Thyroid gland (tissue), 4 donors: ENCODE measurements around the gene CNPY2. TPM values are rescaled to one million over a fixed set of nuclear protein-coding genes. Genes with fewer than 3 reads are reported as not detected.

Experiments used
- DNase-seq, 2 donors: peaks; one replicate each; pipeline ENCODE4 v3.0.0-alpha.2; 2019
- H3K27ac ChIP-seq, 3 donors: fragments of 200-600 bp; sonication (generic); 1 replicate in 2 of 3; 2 replicates in 1 of 3; pipeline ENCODE4 v1.5.1; 2016 to 2019; ENCODE audit warnings: mild to moderate bottlenecking in 1 of 3, moderate library complexity in 1 of 3
- H3K27me3 ChIP-seq: fragments of 200-600 bp; sonication (generic); one replicate; pipeline ENCODE4 v1.5.1; 2019
- H3K36me3 ChIP-seq, 2 donors: fragments of 200-600 bp; sonication (generic); one replicate each; pipeline ENCODE4 v1.5.1; 2016 to 2019
- H3K4me1 ChIP-seq, 2 donors: fragments of 200-600 bp; sonication (generic); one replicate each; pipeline ENCODE4 v1.5.1; 2017 to 2019
- H3K4me3 ChIP-seq, 3 donors: fragments of 200-600 bp; sonication (generic); replicated peaks in 1 of 3; 1 replicate in 2 of 3; 2 replicates in 1 of 3; pipeline ENCODE4 v1.5.1; 2016; ENCODE audit warnings: mild to moderate bottlenecking in 1 of 3
- H3K9me3 ChIP-seq: fragments of 200-600 bp; sonication (generic); one replicate; pipeline ENCODE4 v1.5.1; 2017
- POLR2A ChIP-seq, 2 donors: fragments of 450-650 bp; IDR thresholded peaks; one replicate each; pipeline ENCODE4 v1.6.1; 2017; ENCODE audit warnings: antibody characterized with exemption in 2 of 2, mild to moderate bottlenecking in 2 of 2, moderate library complexity in 1 of 2
- WGBS, 2 donors: methylation state at CpG; one replicate each; pipeline ENCODE4 v1.1.5; 2017; 5-methylcytosine and 5-hydroxymethylcytosine counted together
- intact Hi-C: fragments of 100-400 bp; cut with DNase I; formaldehyde crosslinking; loops from one replicate; pipeline ENCODE4 v1.15.1; 2023
- total RNA-seq, 4 donors: library from RNA; depleted of rRNA; stranded (reverse); fragments of >200 nt; gene quantifications; one replicate each; pipeline ENCODE4 v1.2.3, GENCODE V29; 2016
- TF ChIP-seq, protein P1 (sequence below), 6 experiments: fragments of 200-600 bp in 3 of 6; fragments of 450-650 bp in 3 of 6; sonication (generic) in 3 of 6; IDR thresholded peaks; one replicate each; pipeline ENCODE4 v1.5.1; 2016 to 2019; ENCODE audit warnings: antibody characterized with exemption in 6 of 6, mild to moderate bottlenecking in 2 of 6, inconsistent platforms in 1 of 6, moderate library complexity in 1 of 6

Gene CNPY2
- total RNA-seq: 100 to 1,000 TPM; 107 to 129 (median 124) TPM

DNA sequence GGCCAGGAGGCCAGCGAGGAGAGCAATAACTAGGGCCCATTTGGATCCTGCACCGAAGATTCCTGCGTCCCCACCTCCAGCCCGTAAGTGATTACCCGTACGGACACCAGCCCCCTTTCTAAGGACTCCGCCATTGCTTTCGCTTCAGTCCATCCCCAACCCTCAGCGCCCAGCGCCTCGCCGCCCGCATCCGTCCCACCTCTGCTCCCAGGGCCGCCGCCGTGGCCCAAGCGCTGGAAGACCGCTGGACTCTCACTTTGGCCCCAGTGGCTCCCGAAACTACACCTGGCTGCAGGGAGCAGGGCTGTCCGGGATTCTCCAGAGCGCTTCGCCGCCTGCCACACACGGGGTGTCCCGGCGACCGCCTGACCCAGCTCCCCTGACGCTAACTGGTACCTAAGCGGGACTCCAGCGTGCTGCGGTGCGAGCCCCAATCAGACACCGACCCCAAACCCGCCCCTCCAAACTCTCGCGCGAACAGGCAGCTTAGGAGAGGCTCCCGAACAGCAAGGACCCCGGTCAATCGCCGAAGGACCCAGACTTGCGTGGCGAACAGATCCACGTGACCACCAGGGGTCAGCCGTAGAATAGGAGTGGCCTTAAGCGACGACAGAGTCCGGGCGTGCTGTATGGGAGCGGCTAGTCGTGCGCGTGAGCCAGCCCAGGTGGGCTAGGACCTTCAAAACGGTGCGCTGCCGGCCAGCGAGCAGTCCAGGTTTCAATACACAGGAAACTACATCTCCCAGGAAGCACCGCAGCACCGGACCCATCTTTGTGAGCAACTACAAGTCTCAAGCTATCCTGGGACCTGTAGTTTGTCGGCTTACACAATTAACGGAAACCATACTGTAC lies at the start of gene CNPY2:
CNPY2 (minus strand) TSS at position 367 of the 852 bp plus-strand sequence. CDS start 771 bp downstream, outside the sequence.
- Histone ChIP-seq H3K27ac (peak within 1 kb of the TSS; percentile 84 to 89 (median 85)), H3K4me3 (peak within 1 kb of the TSS; percentile 51 to 94 (median 86)), H3K4me1 (peaks cover 9 to 17% of the 10 kb centered on the region in 2 donors), H3K9me3 (no peaks in the 10 kb centered on the region), H3K27me3 (no peaks in the 10 kb centered on the region), H3K36me3 (peaks cover 15 to 28% of the 10 kb centered on the region in 2 donors)
- DNase-seq: peak; percentile 98
- TF ChIP-seq, protein P1, sequence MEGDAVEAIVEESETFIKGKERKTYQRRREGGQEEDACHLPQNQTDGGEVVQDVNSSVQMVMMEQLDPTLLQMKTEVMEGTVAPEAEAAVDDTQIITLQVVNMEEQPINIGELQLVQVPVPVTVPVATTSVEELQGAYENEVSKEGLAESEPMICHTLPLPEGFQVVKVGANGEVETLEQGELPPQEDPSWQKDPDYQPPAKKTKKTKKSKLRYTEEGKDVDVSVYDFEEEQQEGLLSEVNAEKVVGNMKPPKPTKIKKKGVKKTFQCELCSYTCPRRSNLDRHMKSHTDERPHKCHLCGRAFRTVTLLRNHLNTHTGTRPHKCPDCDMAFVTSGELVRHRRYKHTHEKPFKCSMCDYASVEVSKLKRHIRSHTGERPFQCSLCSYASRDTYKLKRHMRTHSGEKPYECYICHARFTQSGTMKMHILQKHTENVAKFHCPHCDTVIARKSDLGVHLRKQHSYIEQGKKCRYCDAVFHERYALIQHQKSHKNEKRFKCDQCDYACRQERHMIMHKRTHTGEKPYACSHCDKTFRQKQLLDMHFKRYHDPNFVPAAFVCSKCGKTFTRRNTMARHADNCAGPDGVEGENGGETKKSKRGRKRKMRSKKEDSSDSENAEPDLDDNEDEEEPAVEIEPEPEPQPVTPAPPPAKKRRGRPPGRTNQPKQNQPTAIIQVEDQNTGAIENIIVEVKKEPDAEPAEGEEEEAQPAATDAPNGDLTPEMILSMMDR (IDR thresholded peaks at IDR 0.05): peak in 3 of 6 experiments; percentile 3 to 27 (median 16)
- peak in 1 of 2 donors; percentile 82 for TF ChIP-seq POLR2A (IDR thresholded peaks at IDR 0.05)
- intact Hi-C loops: loop anchor here (5.0 kb wide), 1 partner anchor 36 kb away; no protein-coding TSS in a partner anchor
- WGBS, 2 donors: 1% methylated on average over 17 of the region's 62 CpGs

- Histone ChIP-seq H3K27me3 (no peaks in the 10 kb centered on the region), H3K4me1 (peaks cover 14 to 21% of the 10 kb centered on the region in 2 donors), H3K36me3 (no peaks in the 10 kb centered on the region), H3K27ac (no peak within 1 kb of the TSS), H3K9me3 (no peaks in the 10 kb centered on the region), H3K4me3 (no peak within 1 kb of the TSS)
- DNase-seq: no peak
- intact Hi-C loops: no loop called here
- whole genome bisulfite sequencing, 2 donors: 91 to 92% methylated on average over 10 of the region's 10 CpGs
- TF ChIP-seq, protein P1 (IDR thresholded peaks at IDR 0.05): no peak
- no peak for TF ChIP-seq POLR2A (IDR thresholded peaks at IDR 0.05)
These were observed 46.6 kb upstream of the CNPY2 start, which contains the start of gene APOF for GRCh38 chr12:56362130-56363059. TSS of gene APOF (minus strand) at chr12:56362857. CDS start at chr12:56362745, 112 bp downstream.

DNA sequence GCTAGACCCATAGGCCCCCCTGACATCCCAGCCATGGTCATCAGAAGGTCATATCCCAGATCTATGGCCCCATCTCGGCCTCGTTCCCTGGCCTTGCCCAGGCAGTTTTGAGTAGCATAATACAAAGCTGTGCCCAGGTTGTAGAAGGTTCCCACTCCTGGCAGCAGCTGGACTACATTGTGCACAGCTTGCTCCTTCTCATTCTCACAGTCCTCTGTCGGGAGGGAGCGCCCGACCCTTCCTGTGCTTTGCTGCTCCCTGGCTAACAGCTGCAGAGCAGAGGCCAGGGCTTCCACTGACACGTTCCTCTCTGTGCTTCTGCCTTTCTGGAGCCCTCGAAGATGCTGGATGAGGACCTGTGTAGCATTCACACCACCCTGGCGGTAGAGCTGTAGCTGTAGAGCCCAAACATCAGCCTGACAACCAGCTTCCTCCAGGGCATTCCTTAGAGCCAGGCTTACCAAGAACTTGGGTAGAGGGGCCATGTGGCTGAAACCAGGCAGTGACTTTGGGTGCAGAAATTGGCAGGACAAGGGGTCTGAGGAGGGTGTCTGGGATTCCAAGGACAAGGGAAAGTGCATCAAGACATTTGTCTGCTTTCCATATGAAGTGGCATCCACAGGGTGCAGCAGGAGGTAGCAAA lies 45.8 kb upstream of the CNPY2 start:
- H3K36me3 ChIP-seq: peaks cover 0 to 1% of the 10 kb centered on the region in 2 donors
- intact Hi-C loops: no loop called here
- no peak for TF ChIP-seq POLR2A (IDR thresholded peaks at IDR 0.05)
- TF ChIP-seq, protein P1 (IDR thresholded peaks at IDR 0.05): no peak
- no peak for DNase-seq
- 82 to 90% methylated on average over 2 to 8 of the region's 8 CpGs for WGBS, 2 donors
- no peaks in the 10 kb centered on the region for H3K9me3 ChIP-seq
- H3K27ac ChIP-seq: no peak overlapping the region
- H3K27me3 ChIP-seq: no peaks in the 10 kb centered on the region
- H3K4me1 ChIP-seq: peaks cover 14 to 21% of the 10 kb centered on the region in 2 donors
- no peak overlapping the region for H3K4me3 ChIP-seq

DNA sequence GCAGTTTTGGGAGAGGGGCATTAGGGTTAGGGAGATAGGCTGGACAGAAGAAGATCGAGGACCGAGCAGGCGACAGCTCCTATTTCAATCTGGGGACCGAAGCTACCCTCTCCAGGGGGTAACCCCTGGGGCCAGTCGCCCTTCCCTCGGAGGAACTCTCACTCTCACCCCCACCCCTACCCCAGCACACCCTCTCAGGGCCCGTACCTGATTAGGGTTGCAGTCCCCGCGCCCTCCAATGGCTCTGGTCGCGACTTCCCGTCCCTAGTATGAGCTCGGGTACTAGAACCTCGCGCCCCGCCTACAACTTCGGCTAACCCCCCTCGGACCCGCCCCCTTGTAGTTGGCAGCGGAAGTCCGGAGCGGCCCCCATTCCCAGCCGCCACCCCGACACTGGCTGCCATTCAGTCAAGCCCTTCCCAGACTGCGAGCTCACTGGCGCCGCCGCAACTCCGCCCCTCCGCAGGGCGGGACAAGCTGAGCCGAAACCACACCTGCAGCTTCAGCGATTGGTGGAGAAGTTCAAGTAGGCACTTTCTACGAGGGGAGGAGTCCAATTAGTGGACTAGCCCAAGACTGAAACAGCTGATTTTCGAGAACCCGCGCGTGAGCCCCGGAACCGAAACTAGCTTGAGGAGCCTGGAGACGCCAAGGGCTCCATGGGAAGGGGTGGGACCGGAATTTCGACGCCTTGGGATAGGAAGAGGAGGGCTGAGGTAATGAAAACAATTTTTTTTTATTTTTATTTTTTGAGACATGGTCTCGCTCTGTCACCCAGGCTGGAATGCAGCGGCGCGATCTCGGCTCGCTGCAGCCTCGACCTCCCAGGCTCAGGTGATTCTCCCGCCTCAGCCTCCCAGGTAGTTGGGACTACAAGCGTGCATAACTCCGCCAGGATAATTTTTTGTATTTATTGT lies 44.3 kb upstream of the CNPY2 start, which contains the start of gene STAT2:
STAT2 (minus strand) TSS at position 257 of the 917 bp plus-strand sequence. CDS start 3,536 bp downstream, outside the sequence.
- Histone ChIP-seq H3K36me3 (peaks cover 10 to 16% of the 10 kb centered on the region in 2 donors), H3K4me3 (peak within 1 kb of the TSS in 2 of 3 donors; percentile 48 to 92), H3K27ac (peak within 1 kb of the TSS; percentile 90 to 96 (median 92)), H3K4me1 (peaks cover 14 to 21% of the 10 kb centered on the region in 2 donors), H3K9me3 (no peaks in the 10 kb centered on the region), H3K27me3 (no peaks in the 10 kb centered on the region)
- 1% methylated on average over 41 to 52 of the region's 54 CpGs for WGBS, 2 donors
- intact Hi-C loops: loop anchor here (10.0 kb wide), 1 partner anchor 95 kb away; the partner anchor contains the start of gene MIP
- TF ChIP-seq POLR2A (IDR thresholded peaks at IDR 0.05): peak in 1 of 2 donors; percentile 81
- TF ChIP-seq, protein P1 (IDR thresholded peaks at IDR 0.05): no peak
- peak; percentile 99 to 100 for DNase-seq
